H1 (cell line): ENCODE data around the gene SERPINH1.

ENCODE experiments used
- ASH2L ChIP-seq: fragments of 200-600, 300-600 bp; sonication (generic); IDR thresholded peaks from one replicate; pipeline ENCODE4 v1.7.1; 2017; ENCODE audit warnings: low read length
- BACH1 ChIP-seq: IDR thresholded peaks from 2 replicates; pipeline ENCODE4 v1.6.1; 2012; ENCODE audit warnings: low read length, improper control_type of control experiment
- CHD2 ChIP-seq: IDR thresholded peaks from 2 replicates; pipeline ENCODE4 v1.6.1; 2012; ENCODE audit warnings: low read length, improper control_type of control experiment
- CTCF ChIP-seq, 3 experiments: IDR thresholded peaks; 1 replicate in 2 of 3; 2 replicates in 1 of 3; pipeline versions ENCODE4 v1.5.1 to v1.6.1; 2011; ENCODE audit warnings: low read length in 3 of 3, mild to moderate bottlenecking in 3 of 3, inconsistent platforms in 2 of 3, low read depth in 1 of 3, moderate library complexity in 1 of 3; ENCODE audit not compliant: insufficient read depth in 1 of 3; ENCODE audit errors: control extremely low read depth in 1 of 3
- HDAC2 ChIP-seq, 2 experiments: fragments of 300-600 bp in 1 of 2; sonication (generic) in 1 of 2; IDR thresholded peaks; 2 replicates each; pipeline ENCODE4 v1.6.1; 2011 to 2012; ENCODE audit warnings: low read depth in 2 of 2, low read length in 2 of 2, mild to moderate bottlenecking in 2 of 2, moderate library complexity in 2 of 2, borderline replicate concordance in 1 of 2, inconsistent platforms in 1 of 2
- JUND ChIP-seq: IDR thresholded peaks from 2 replicates; pipeline ENCODE4 v1.6.1; 2011; ENCODE audit warnings: mild to moderate bottlenecking, improper control_type of control experiment, low read length
- POLR2A ChIP-seq, 2 experiments: IDR thresholded peaks; 1 replicate in 1 of 2; 2 replicates in 1 of 2; pipeline ENCODE4 v1.6.1; 2011; ENCODE audit warnings: low read depth in 2 of 2, low read length in 2 of 2, mild to moderate bottlenecking in 2 of 2; ENCODE audit errors: control extremely low read depth in 1 of 2
- TEAD4 ChIP-seq: IDR thresholded peaks from 2 replicates; pipeline ENCODE4 v1.6.1; 2012; ENCODE audit warnings: low read depth, low read length, inconsistent platforms, mixed read lengths

GRCh38 chr11:75567971-75568370 lies 5.9 kb downstream of the SERPINH1 start:
- TF ChIP-seq POLR2A (IDR thresholded peaks at IDR 0.05; ENCODE audit: control extremely low read depth in 1 of 2, low read depth in 2 of 2, low read length in 2 of 2) (no peak), BACH1 (no peak), HDAC2 (IDR thresholded peaks at IDR 0.05; ENCODE audit: borderline replicate concordance in 1 of 2, low read depth in 2 of 2, low read length in 2 of 2) (no peak), CTCF (IDR thresholded peaks at IDR 0.05; ENCODE audit: control extremely low read depth in 1 of 3, insufficient read depth in 1 of 3, low read depth in 1 of 3, low read length in 3 of 3) (no peak), CHD2 (no peak), JUND (no peak), TEAD4 (no peak), ASH2L (no peak)
